Measurements from ENCODE around the gene PPP2CA. TPM values are rescaled to one million over a fixed set of nuclear protein-coding genes. Genes with fewer than 3 reads are reported as not detected.
"Not testable (repeated sequence)": the region's sequence is repeated elsewhere in the genome, so short reads cannot be mapped to it uniquely, and the experiment has no call there.

Gene PPP2CA
- total and polyA plus RNA-seq, 11 donors, result 59.7 to 219 (median 171) TPM

GRCh38 chr5:134226441-134227192 lies 744 bp upstream of the PPP2CA start:
- peak overlapping the region; percentile 64 to 100 (median 94) for H3K4me3 ChIP-seq
- no peaks in the 10 kb centered on the region for H3K36me3 ChIP-seq
- H3K9me3 ChIP-seq, result no peaks in the 10 kb centered on the region
- H3K27me3 ChIP-seq, result no peaks in the 10 kb centered on the region
- peaks cover 4 to 61% (median 41%) of the 10 kb centered on the region in 12 donors for H3K4me1 ChIP-seq
- TF ChIP-seq, protein P1, sequence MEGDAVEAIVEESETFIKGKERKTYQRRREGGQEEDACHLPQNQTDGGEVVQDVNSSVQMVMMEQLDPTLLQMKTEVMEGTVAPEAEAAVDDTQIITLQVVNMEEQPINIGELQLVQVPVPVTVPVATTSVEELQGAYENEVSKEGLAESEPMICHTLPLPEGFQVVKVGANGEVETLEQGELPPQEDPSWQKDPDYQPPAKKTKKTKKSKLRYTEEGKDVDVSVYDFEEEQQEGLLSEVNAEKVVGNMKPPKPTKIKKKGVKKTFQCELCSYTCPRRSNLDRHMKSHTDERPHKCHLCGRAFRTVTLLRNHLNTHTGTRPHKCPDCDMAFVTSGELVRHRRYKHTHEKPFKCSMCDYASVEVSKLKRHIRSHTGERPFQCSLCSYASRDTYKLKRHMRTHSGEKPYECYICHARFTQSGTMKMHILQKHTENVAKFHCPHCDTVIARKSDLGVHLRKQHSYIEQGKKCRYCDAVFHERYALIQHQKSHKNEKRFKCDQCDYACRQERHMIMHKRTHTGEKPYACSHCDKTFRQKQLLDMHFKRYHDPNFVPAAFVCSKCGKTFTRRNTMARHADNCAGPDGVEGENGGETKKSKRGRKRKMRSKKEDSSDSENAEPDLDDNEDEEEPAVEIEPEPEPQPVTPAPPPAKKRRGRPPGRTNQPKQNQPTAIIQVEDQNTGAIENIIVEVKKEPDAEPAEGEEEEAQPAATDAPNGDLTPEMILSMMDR (IDR thresholded peaks at IDR 0.05), result no peak
- peak in 1 of 2 donors; percentile 18 for TF ChIP-seq POLR2A (IDR thresholded peaks at IDR 0.05)
- intact Hi-C loops (cut with DNase I), result loop anchor here in 5 of 10 donors (2.0 to 5.0 kb wide), 4 partner anchors 49 to 144 kb away; partner anchors contain the start of genes SKP1 (in 5 of the 5) and UBE2B (in 1 of the 5)
- DNase-seq, result no peak
- peak overlapping the region; percentile 98 to 100 (median 99) for H3K27ac ChIP-seq
- 5 to 17% (median 7%) methylated on average over 23 to 51 of the region's 51 CpGs for WGBS, 4 donors
- peak; percentile 19 to 48 (median 30) for ATAC-seq

GRCh38 chr5:134224888-134225779 lies 739 bp downstream of the PPP2CA start:
- TF ChIP-seq, protein P1 (IDR thresholded peaks at IDR 0.05), result peak in 10 of 12 donors; percentile 7 to 63 (median 35)
- TF ChIP-seq POLR2A (IDR thresholded peaks at IDR 0.05), result no peak
- DNase-seq (peak; percentile 67 to 81 (median 71)), ATAC-seq (peak in 3 of 4 donors; percentile 23 to 56 (median 51))
- Histone ChIP-seq H3K9me3 (no peaks in the 10 kb centered on the region), H3K27ac (peak overlapping the region; percentile 98 to 100 (median 99)), H3K4me1 (peaks cover 4 to 76% (median 56%) of the 10 kb centered on the region in 12 donors), H3K27me3 (no peaks in the 10 kb centered on the region), H3K36me3 (peaks cover 0 to 12% (median 3%) of the 10 kb centered on the region in 9 donors), H3K4me3 (peak overlapping the region; percentile 64 to 100 (median 94))
- intact Hi-C loops (cut with DNase I), result loop anchor here in 6 of 10 donors (5.0 kb wide), 4 partner anchors 38 to 62 kb away; partner anchors contain the start of gene SKP1 (in 4 of the 6)
- 0% methylated on average over 15 to 49 of the region's 49 CpGs for WGBS, 4 donors

- WGBS, 4 donors, result 17 to 25% (median 23%) methylated on average over 9 of the region's 9 CpGs
- DNase-seq, result no peak
- peaks cover 8 to 82% (median 71%) of the 10 kb centered on the region in 12 donors for H3K4me1 ChIP-seq
- peak overlapping the region in 11 of 12 donors; percentile 64 to 100 (median 95) for H3K4me3 ChIP-seq
- H3K36me3 ChIP-seq, result peaks cover 0 to 12% (median 3%) of the 10 kb centered on the region in 9 donors
- TF ChIP-seq, protein P1 (IDR thresholded peaks at IDR 0.05), result no peak
- TF ChIP-seq POLR2A (IDR thresholded peaks at IDR 0.05), result no peak
- H3K27me3 ChIP-seq, result no peaks in the 10 kb centered on the region
- intact Hi-C loops (cut with DNase I), result loop anchor here in 2 of 10 donors (5.0 kb wide), 2 partner anchors 36 to 41 kb away; no protein-coding TSS in a partner anchor
- peak overlapping the region in 9 of 12 donors; percentile 99 to 100 (median 100) for H3K27ac ChIP-seq
- no peaks in the 10 kb centered on the region for H3K9me3 ChIP-seq
- ATAC-seq, result no peak
Measured at GRCh38 chr5:134223406-134224248, 2.2 kb downstream of the PPP2CA start.

DNA sequence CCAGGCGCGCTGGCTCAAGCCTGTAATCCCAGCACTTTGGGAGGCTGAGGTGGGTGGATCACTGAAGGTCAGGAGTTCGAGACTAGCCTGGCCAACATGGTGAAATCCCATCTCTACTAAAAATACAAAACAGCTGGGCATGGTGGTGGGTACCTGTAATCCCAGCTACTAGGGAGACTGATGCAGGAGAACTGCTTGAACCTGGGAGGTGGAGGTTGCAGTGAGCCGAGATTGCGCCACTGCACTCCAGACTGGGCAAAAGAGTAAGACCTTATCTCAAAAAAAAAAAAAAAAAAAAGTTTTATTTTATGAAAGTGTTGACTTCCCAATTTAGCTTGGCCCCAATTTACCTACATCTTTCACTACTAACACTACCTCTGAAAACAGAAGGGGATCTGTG lies 4.2 kb downstream of the PPP2CA start:
- DNase-seq, H3K9me3 ChIP-seq, ATAC-seq, H3K27me3 ChIP-seq: not testable (repeated sequence)
- Histone ChIP-seq H3K4me1 (peaks cover 8 to 84% (median 70%) of the 10 kb centered on the region in 12 donors), H3K36me3 (peaks cover 0 to 16% (median 3%) of the 10 kb centered on the region in 9 donors), H3K4me3 (peak overlapping the region in 4 of 12 donors; percentile 89 to 97 (median 96)), H3K27ac (peak overlapping the region in 4 of 12 donors; percentile 5 to 100 (median 37))
- intact Hi-C loops (cut with DNase I), result loop anchor here in 2 of 10 donors (5.0 kb wide), 2 partner anchors 34 to 39 kb away; no protein-coding TSS in a partner anchor
- 73 to 83% (median 82%) methylated on average over 5 of the region's 5 CpGs for WGBS, 4 donors

All from heart left ventricle (tissue), 16 donors.